Neural cell (in vitro differentiated cells): ENCODE data around the gene TMC2. TPM values are rescaled to one million over a fixed set of nuclear protein-coding genes. Genes with fewer than 3 reads are reported as not detected.
A peak's percentile ranks its signal among the peaks of the same experiment; 100 is the strongest.

ENCODE experiments used
- H2AFZ ChIP-seq: fragments of 200-600, 300-800 bp; sonication (generic), shearing (Covaris generic); 2 replicates; pipeline ENCODE4 v1.6.0; 2014; ENCODE audit warnings: low read depth, mild to moderate bottlenecking, antibody characterized with exemption, low read length, moderate library complexity
- H3F3A ChIP-seq: fragments of 200-600 bp; shearing (Covaris generic); 2 replicates; pipeline ENCODE4 v1.6.1; 2016; ENCODE audit warnings: mild to moderate bottlenecking, moderate library complexity, mixed read lengths, antibody characterized with exemption, low read length; ENCODE audit not compliant: insufficient read depth, poor library complexity, severe bottlenecking
- H3K27ac ChIP-seq: fragments of 200-600, 300-800 bp; sonication (generic), shearing (Covaris generic); 2 replicates; pipeline ENCODE4 v1.5.1; 2014; ENCODE audit warnings: mild to moderate bottlenecking, low read length, moderate library complexity
- H3K27me3 ChIP-seq: fragments of 300-800, 200-600 bp; sonication (generic), shearing (Covaris generic); 2 replicates; pipeline ENCODE4 v1.6.0; 2014; ENCODE audit warnings: mild to moderate bottlenecking, low read depth, low read length, moderate library complexity; ENCODE audit not compliant: insufficient read depth
- H3K36me3 ChIP-seq: fragments of 300-800, 200-600 bp; sonication (generic), shearing (Covaris generic); 2 replicates; pipeline ENCODE4 v1.5.1; 2014; ENCODE audit warnings: mild to moderate bottlenecking, antibody characterized with exemption, low read length, moderate library complexity; ENCODE audit not compliant: insufficient read depth
- H3K4me2 ChIP-seq: fragments of 300-800, 200-600 bp; sonication (generic), shearing (Covaris generic); 2 replicates; pipeline ENCODE4 v1.6.0; 2014; ENCODE audit warnings: mild to moderate bottlenecking, low read length
- H3K4me3 ChIP-seq: fragments of 300-800, 200-600 bp; sonication (generic), shearing (Covaris generic); 2 replicates; pipeline ENCODE4 v1.5.1; 2014; ENCODE audit warnings: mild to moderate bottlenecking, low read length, moderate library complexity
- H3K79me2 ChIP-seq: fragments of 200-600 bp; shearing (Covaris generic); replicated peaks from 2 replicates; pipeline ENCODE4 v1.6.0; 2014; ENCODE audit warnings: mild to moderate bottlenecking, low read length, moderate library complexity; ENCODE audit not compliant: insufficient read depth
- H3K9ac ChIP-seq: fragments of 300-800, 200-600 bp; sonication (generic), shearing (Covaris generic); 2 replicates; pipeline ENCODE4 v1.6.1; 2016; ENCODE audit warnings: mild to moderate bottlenecking, low read length, mixed read lengths
- H3K9me2 ChIP-seq: fragments of 200-600 bp; shearing (Covaris generic); 2 replicates; pipeline ENCODE4 v1.6.1; 2016; ENCODE audit warnings: mild to moderate bottlenecking, low read length, mixed read lengths; ENCODE audit not compliant: insufficient read depth
- H3K9me3 ChIP-seq: fragments of 200-600, 300-800 bp; sonication (generic), shearing (Covaris generic); 2 replicates; pipeline ENCODE4 v1.6.1; 2016; ENCODE audit warnings: mild to moderate bottlenecking, mixed run types, low read length, moderate library complexity, mixed read lengths
- H4K20me1 ChIP-seq: fragments of 200-600 bp; shearing (Covaris generic); 2 replicates; pipeline ENCODE4 v1.6.1; 2016; ENCODE audit warnings: mild to moderate bottlenecking, mixed run types; ENCODE audit not compliant: insufficient read depth
- EP300 ChIP-seq: fragments of 450-650 bp; conservative IDR thresholded peaks from 2 replicates; pipeline ENCODE4 v1.6.1; 2014; ENCODE audit warnings: antibody characterized with exemption, mild to moderate bottlenecking, moderate library complexity; ENCODE audit not compliant: poor library complexity, severe bottlenecking
- EZH2 ChIP-seq: fragments of 200-600, 300-800 bp; shearing (Covaris generic), sonication (generic); IDR thresholded peaks from 2 replicates; pipeline ENCODE4 v1.6.1; 2014; ENCODE audit warnings: antibody characterized with exemption, low read length, borderline replicate concordance, mild to moderate bottlenecking; ENCODE audit not compliant: insufficient read depth, poor library complexity, severe bottlenecking
- MXI1 ChIP-seq: fragments of 450-650 bp; conservative IDR thresholded peaks from 2 replicates; pipeline ENCODE4 v1.6.1; 2014; ENCODE audit warnings: antibody characterized with exemption, mild to moderate bottlenecking; ENCODE audit not compliant: poor library complexity, severe bottlenecking
- POLR2AphosphoS5 ChIP-seq: IDR thresholded peaks from 2 replicates; pipeline ENCODE4 v1.6.1; 2012
- RAD21 ChIP-seq: fragments of 450-650 bp; conservative IDR thresholded peaks from 2 replicates; pipeline ENCODE4 v1.6.1; 2014; ENCODE audit warnings: antibody characterized with exemption, mild to moderate bottlenecking, moderate library complexity
- SMC3 ChIP-seq: fragments of 450-650 bp; conservative IDR thresholded peaks from 2 replicates; pipeline ENCODE4 v1.6.1; 2014; ENCODE audit warnings: antibody characterized with exemption, mild to moderate bottlenecking, moderate library complexity; ENCODE audit not compliant: poor library complexity
- TAF1 ChIP-seq: IDR thresholded peaks from 2 replicates; pipeline ENCODE4 v1.6.1; 2012; ENCODE audit warnings: low read depth
- polyA plus RNA-seq: library from polyadenylated mRNA; depleted of rRNA; stranded (reverse); fragments of >200 nt; gene quantifications from 2 replicates; pipeline ENCODE4 v1.2.3, GENCODE V29; 2014
- TF ChIP-seq, protein P1 (sequence below): IDR thresholded peaks from 2 replicates; pipeline ENCODE4 v1.6.1; 2012; ENCODE audit warnings: borderline replicate concordance
- TF ChIP-seq, protein P2 (sequence below): fragments of 450-650 bp; IDR thresholded peaks from 2 replicates; pipeline ENCODE4 v1.5.1; 2014; ENCODE audit warnings: antibody characterized with exemption, mild to moderate bottlenecking, moderate library complexity; ENCODE audit not compliant: poor library complexity, severe bottlenecking

The TMC2 gene
- polyA plus RNA-seq, 1 donor from 2014 or later = 0.11 TPM

DNA sequence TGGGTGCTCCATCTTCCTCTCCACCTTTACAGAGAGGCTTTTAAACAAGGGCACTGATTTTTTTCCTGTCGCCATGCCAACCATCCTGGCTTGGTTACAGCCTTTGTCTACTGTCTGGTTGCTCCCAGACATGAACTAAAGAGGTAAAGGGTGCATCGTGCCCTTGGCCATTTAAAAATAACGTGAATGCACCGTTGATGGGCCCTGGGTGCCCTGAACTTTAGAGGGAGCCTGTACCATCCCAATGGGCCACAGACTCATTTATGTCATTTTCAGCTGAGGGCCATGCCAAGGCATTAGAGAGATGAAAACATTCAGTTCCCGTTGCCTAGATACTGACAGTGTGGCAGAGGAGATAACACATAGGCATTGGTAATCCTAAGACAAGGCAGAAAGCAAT is 23.3 kb downstream of the TMC2 start (continued):
- peak; percentile 81 for TF ChIP-seq EP300

DNA sequence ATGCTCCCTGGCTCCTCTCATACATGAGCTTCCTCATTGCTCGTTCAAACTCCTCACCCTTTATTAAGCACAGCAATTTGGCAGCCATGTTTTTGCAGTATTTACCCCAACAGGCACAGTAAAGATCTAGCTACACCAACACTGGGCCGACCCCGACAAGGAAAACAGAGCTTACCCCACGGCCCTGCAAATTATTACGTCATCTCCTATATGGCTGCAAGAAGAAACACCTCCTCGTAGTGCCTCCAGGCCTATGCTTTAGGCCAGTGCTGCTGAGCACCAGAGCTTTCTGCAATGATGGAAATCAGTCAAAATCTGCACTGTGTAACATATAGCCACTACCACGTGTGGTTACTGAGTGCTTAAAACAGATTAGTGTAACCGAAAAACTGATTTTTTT is 26.7 kb downstream of the TMC2 start:
- no peaks in the 10 kb centered on the region for H4K20me1 ChIP-seq
- no peak overlapping the region for H3K27ac ChIP-seq
- H3K79me2 ChIP-seq = no peaks in the 10 kb centered on the region
- peaks cover 10% of the 10 kb centered on the region for H3K27me3 ChIP-seq
- no peaks in the 10 kb centered on the region for H3K9me3 ChIP-seq
- no peaks in the 10 kb centered on the region for H3K9me2 ChIP-seq
- H3K9ac ChIP-seq = no peak overlapping the region
- no peak overlapping the region for H3K4me2 ChIP-seq
- TF ChIP-seq POLR2AphosphoS5 (no peak), TAF1 (no peak), SMC3 (no peak), MXI1 (no peak), RAD21 (no peak), EP300 (no peak), EZH2 (no peak)
- TF ChIP-seq, protein P1, sequence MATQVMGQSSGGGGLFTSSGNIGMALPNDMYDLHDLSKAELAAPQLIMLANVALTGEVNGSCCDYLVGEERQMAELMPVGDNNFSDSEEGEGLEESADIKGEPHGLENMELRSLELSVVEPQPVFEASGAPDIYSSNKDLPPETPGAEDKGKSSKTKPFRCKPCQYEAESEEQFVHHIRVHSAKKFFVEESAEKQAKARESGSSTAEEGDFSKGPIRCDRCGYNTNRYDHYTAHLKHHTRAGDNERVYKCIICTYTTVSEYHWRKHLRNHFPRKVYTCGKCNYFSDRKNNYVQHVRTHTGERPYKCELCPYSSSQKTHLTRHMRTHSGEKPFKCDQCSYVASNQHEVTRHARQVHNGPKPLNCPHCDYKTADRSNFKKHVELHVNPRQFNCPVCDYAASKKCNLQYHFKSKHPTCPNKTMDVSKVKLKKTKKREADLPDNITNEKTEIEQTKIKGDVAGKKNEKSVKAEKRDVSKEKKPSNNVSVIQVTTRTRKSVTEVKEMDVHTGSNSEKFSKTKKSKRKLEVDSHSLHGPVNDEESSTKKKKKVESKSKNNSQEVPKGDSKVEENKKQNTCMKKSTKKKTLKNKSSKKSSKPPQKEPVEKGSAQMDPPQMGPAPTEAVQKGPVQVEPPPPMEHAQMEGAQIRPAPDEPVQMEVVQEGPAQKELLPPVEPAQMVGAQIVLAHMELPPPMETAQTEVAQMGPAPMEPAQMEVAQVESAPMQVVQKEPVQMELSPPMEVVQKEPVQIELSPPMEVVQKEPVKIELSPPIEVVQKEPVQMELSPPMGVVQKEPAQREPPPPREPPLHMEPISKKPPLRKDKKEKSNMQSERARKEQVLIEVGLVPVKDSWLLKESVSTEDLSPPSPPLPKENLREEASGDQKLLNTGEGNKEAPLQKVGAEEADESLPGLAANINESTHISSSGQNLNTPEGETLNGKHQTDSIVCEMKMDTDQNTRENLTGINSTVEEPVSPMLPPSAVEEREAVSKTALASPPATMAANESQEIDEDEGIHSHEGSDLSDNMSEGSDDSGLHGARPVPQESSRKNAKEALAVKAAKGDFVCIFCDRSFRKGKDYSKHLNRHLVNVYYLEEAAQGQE = no peak
- TF ChIP-seq, protein P2, sequence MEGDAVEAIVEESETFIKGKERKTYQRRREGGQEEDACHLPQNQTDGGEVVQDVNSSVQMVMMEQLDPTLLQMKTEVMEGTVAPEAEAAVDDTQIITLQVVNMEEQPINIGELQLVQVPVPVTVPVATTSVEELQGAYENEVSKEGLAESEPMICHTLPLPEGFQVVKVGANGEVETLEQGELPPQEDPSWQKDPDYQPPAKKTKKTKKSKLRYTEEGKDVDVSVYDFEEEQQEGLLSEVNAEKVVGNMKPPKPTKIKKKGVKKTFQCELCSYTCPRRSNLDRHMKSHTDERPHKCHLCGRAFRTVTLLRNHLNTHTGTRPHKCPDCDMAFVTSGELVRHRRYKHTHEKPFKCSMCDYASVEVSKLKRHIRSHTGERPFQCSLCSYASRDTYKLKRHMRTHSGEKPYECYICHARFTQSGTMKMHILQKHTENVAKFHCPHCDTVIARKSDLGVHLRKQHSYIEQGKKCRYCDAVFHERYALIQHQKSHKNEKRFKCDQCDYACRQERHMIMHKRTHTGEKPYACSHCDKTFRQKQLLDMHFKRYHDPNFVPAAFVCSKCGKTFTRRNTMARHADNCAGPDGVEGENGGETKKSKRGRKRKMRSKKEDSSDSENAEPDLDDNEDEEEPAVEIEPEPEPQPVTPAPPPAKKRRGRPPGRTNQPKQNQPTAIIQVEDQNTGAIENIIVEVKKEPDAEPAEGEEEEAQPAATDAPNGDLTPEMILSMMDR = no peak
- H3K36me3 ChIP-seq = no peaks in the 10 kb centered on the region
- no peak overlapping the region for H2AFZ ChIP-seq
- no peaks in the 10 kb centered on the region for H3F3A ChIP-seq
- no peak overlapping the region for H3K4me3 ChIP-seq

DNA sequence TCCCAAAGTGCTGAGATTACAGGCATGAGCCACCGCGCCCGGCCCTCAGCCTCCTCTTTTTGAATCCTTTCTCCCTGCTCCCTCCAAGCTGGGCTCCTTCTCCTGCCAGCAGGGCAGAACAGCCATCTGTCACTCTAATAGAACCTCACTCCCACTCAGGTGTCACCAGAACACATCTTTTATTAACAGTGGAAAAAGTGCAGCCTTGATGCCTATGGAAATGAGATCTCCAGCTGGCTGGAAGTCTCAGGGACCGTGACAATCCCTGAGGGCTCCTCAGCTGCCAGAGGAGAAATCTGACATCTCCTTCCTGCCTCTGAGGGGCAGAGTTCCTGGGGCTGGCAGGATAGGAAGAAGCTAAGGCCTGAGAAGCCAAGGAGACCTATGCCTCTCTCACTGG is 28.0 kb downstream of the TMC2 start:
- no peaks in the 10 kb centered on the region for H3F3A ChIP-seq
- no peaks in the 10 kb centered on the region for H3K79me2 ChIP-seq
- no peak overlapping the region for H2AFZ ChIP-seq
- no peaks in the 10 kb centered on the region for H3K36me3 ChIP-seq
- no peak overlapping the region for H3K4me2 ChIP-seq
- H3K9me3 ChIP-seq = no peaks in the 10 kb centered on the region
- TF ChIP-seq EP300 (no peak), MXI1 (no peak), TAF1 (no peak), EZH2 (no peak), SMC3 (no peak), POLR2AphosphoS5 (no peak), RAD21 (no peak)
- TF ChIP-seq, protein P1 = no peak
- TF ChIP-seq, protein P2 = no peak
- H3K27ac ChIP-seq = peak overlapping the region; percentile 33
- H3K9me2 ChIP-seq = no peaks in the 10 kb centered on the region
- no peak overlapping the region for H3K4me3 ChIP-seq
- H4K20me1 ChIP-seq = no peaks in the 10 kb centered on the region
- H3K27me3 ChIP-seq = no peaks in the 10 kb centered on the region
- H3K9ac ChIP-seq = no peak overlapping the region
